ENCODE results near the gene ANAPC15.
"Not testable (repeated sequence)": the region's sequence is repeated elsewhere in the genome, so short reads cannot be mapped to it uniquely, and the experiment has no call there.

The ANAPC15 gene

GRCh38 chr11:72112143-72112977 lies at the start of gene ANAPC15:
ANAPC15 (minus strand) TSS chr11:72112695; CDS start chr11:72111276, 1,419 bp downstream.
- DNase-seq (ENCODE audit: insufficient read length, low spot score) (peak; percentile 55), FAIRE-seq (peak; percentile 67)
- TF ChIP-seq CTCF (IDR thresholded peaks at IDR 0.05; ENCODE audit: insufficient read depth, missing control alignments): no peak

GRCh38 chr11:72160319-72160718 lies 47.8 kb upstream of the ANAPC15 start:
- no peak for FAIRE-seq
- no peak for DNase-seq (ENCODE audit: insufficient read length, low spot score)
- no peak for TF ChIP-seq CTCF (IDR thresholded peaks at IDR 0.05; ENCODE audit: insufficient read depth, missing control alignments)

GRCh38 chr11:72157131-72157530 lies 44.6 kb upstream of the ANAPC15 start:
- no peak for TF ChIP-seq CTCF (IDR thresholded peaks at IDR 0.05; ENCODE audit: insufficient read depth, missing control alignments)
- DNase-seq (ENCODE audit: insufficient read length, low spot score) (no peak), FAIRE-seq (no peak)

GRCh38 chr11:72155751-72156150 lies 43.3 kb upstream of the ANAPC15 start:
- TF ChIP-seq CTCF (IDR thresholded peaks at IDR 0.05; ENCODE audit: insufficient read depth, missing control alignments): no peak
- FAIRE-seq: no peak
- no peak for DNase-seq (ENCODE audit: insufficient read length, low spot score)

GRCh38 chr11:72154816-72155215 lies 42.3 kb upstream of the ANAPC15 start:
- TF ChIP-seq CTCF (IDR thresholded peaks at IDR 0.05; ENCODE audit: insufficient read depth, missing control alignments): no peak
- no peak for FAIRE-seq

GRCh38 chr11:72153874-72154273 lies 41.4 kb upstream of the ANAPC15 start:
- not testable (repeated sequence) for FAIRE-seq; DNase-seq (ENCODE audit: insufficient read length, low spot score)

More at GRCh38 chr11:72154816-72155215, 42.3 kb upstream of the ANAPC15 start:
- no peak for DNase-seq (ENCODE audit: insufficient read length, low spot score)

GRCh38 chr11:72150882-72151281 lies 38.4 kb upstream of the ANAPC15 start:
- TF ChIP-seq CTCF (IDR thresholded peaks at IDR 0.05; ENCODE audit: insufficient read depth, missing control alignments): no peak
- no peak for DNase-seq (ENCODE audit: insufficient read length, low spot score)
- no peak for FAIRE-seq

All from D721Med (cell line).